ENCODE data around the gene SCGB3A1. TPM values are rescaled to one million over a fixed set of nuclear protein-coding genes. Genes with fewer than 3 reads are reported as not detected.

SCGB3A1 gene
- total RNA-seq, 1 experiment from 2014 or later: not detected

DNA sequence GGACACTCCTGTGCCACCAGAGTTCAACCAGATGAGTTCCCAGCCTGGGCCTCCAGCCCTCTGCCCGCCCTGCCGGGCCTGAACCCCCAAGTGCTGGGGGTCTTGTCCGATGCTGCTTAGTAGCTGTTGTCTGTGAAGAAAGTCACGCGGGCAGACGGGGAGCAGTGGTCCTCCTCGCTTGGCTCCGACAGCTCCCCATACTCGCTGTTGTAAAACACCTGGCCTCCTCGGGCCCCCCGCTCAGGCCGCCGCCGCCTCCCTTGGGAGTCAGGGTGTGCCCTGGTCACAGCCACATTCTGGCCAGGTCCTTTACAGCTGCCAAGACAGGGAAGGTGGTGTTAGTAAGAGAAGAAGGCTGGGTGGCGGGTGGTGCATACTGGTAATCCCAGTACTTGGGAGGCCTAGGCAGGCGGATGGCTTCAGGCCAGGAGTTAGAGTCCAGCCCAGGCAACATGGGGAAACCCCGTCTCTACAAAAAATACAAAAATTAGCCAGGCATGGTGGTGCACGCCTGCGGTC, 11.8 kb upstream of the SCGB3A1 start:
- Histone ChIP-seq H3K14ac (ENCODE audit: insufficient read depth, low read length) (no peak overlapping the region), H2BK120ac (ENCODE audit: low read depth, low read length, poor library complexity, severe bottlenecking) (no peak overlapping the region), H2AFZ (ENCODE audit: low read length) (no peak overlapping the region), H3K4me2 (ENCODE audit: insufficient read depth, insufficient read length, low read length) (no peak overlapping the region), H2BK15ac (ENCODE audit: low read depth, low read length) (no peak overlapping the region), H2BK20ac (ENCODE audit: low read depth, low read length, poor library complexity, severe bottlenecking) (no peak overlapping the region), H3K56ac (ENCODE audit: insufficient read length, low read depth, low read length) (no peak overlapping the region), H3K79me2 (ENCODE audit: insufficient read depth, low read length) (no peaks in the 10 kb centered on the region), H4K91ac (ENCODE audit: insufficient read length, low read depth, low read length) (no peak overlapping the region), H3K79me1 (ENCODE audit: insufficient read depth, low read depth, low read length, poor library complexity, severe bottlenecking) (no peaks in the 10 kb centered on the region), H3K9ac (ENCODE audit: extremely low read depth, insufficient read length, low read length) (no peak overlapping the region), H3K27me3 (ENCODE audit: insufficient read depth, low read length) (no peaks in the 10 kb centered on the region), H3K4me1 (ENCODE audit: insufficient read depth, low read length) (no peaks in the 10 kb centered on the region), H3K18ac (ENCODE audit: insufficient read length, low read depth, low read length) (no peak overlapping the region), H3K4ac (ENCODE audit: low read depth, low read length) (no peak overlapping the region), H2AK5ac (ENCODE audit: insufficient read length, low read length) (no peak overlapping the region), H3K23me2 (ENCODE audit: insufficient read length, low read depth, low read length, poor library complexity, severe bottlenecking) (no peaks in the 10 kb centered on the region), H4K5ac (ENCODE audit: insufficient read length, low read depth, low read length) (no peak overlapping the region), H3T11ph (ENCODE audit: low read length) (no peak overlapping the region), H3K9me3 (ENCODE audit: control insufficient read depth, low read depth, low read length) (no peaks in the 10 kb centered on the region), H4K20me1 (ENCODE audit: control insufficient read depth, insufficient read depth, insufficient read length) (no peaks in the 10 kb centered on the region), H2BK5ac (ENCODE audit: insufficient read length, low read length) (no peak overlapping the region), H3K23ac (ENCODE audit: insufficient read length, low read depth, low read length) (no peak overlapping the region), H3K27ac (ENCODE audit: insufficient read length, low read depth, low read length) (no peak overlapping the region), H4K8ac (replicated peaks; ENCODE audit: insufficient read length, low read depth, low read length) (no peak overlapping the region), H2BK12ac (ENCODE audit: insufficient read length, low read depth, low read length) (no peak overlapping the region)
- DNase-seq: no peak
- Mint-ChIP-seq H3K4me3 (no peak overlapping the region), H3K27ac (no peak overlapping the region), H3K9me3 (no peaks in the 10 kb centered on the region; a peak in 1 of 5 replicates), H3K36me3 (ENCODE audit: insufficient read depth in 1 of 3, low read depth in 3 of 3) (no peaks in the 10 kb centered on the region), H3K27me3 (ENCODE audit: low read depth) (peaks cover 7% of the 10 kb centered on the region; the same call in 1 of the 2 replicates), H3K4me1 (peaks cover 0 to 6% of the 10 kb centered on the region in 2 experiments; a peak in 3 of 4 replicates)
- no CpG with 5 or more reads among the region's 19 CpGs for WGBS (ENCODE audit: extremely low coverage, insufficient read length, low lambda C conversion rate)
- TF ChIP-seq, protein P1, sequence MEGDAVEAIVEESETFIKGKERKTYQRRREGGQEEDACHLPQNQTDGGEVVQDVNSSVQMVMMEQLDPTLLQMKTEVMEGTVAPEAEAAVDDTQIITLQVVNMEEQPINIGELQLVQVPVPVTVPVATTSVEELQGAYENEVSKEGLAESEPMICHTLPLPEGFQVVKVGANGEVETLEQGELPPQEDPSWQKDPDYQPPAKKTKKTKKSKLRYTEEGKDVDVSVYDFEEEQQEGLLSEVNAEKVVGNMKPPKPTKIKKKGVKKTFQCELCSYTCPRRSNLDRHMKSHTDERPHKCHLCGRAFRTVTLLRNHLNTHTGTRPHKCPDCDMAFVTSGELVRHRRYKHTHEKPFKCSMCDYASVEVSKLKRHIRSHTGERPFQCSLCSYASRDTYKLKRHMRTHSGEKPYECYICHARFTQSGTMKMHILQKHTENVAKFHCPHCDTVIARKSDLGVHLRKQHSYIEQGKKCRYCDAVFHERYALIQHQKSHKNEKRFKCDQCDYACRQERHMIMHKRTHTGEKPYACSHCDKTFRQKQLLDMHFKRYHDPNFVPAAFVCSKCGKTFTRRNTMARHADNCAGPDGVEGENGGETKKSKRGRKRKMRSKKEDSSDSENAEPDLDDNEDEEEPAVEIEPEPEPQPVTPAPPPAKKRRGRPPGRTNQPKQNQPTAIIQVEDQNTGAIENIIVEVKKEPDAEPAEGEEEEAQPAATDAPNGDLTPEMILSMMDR (conservative IDR thresholded peaks at IDR 0.05): no peak
